Erythroblast (primary cell): ENCODE results near the gene SETDB1.

ENCODE experiments used
- GATA1 ChIP-seq: IDR thresholded peaks from 2 replicates; pipeline ENCODE4 v1.6.1; 2011; ENCODE audit warnings: low read depth, mild to moderate bottlenecking, control low read depth, low read length, moderate library complexity
- POLR2A ChIP-seq: IDR thresholded peaks from 2 replicates; pipeline ENCODE4 v1.6.1; 2011; ENCODE audit warnings: mild to moderate bottlenecking, low read length

DNA sequence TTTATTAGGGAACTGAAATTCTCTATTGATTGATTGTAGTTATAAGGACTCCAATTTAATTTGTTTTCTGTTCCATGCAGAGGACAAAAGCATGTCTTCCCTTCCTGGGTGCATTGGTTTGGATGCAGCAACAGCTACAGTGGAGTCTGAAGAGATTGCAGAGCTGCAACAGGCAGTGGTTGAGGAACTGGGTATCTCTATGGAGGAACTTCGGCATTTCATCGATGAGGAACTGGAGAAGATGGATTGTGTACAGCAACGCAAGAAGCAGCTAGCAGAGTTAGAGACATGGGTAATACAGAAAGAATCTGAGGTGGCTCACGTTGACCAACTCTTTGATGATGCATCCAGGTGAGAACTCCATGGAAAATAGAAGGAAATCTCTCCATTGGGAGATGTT is 1.5 kb downstream of the SETDB1 start:
- TF ChIP-seq POLR2A = no peak
- TF ChIP-seq GATA1 = no peak
